GM18502 (cell line): ENCODE measurements around the gene PKIB.
"Not testable (repeated sequence)": the region's sequence is repeated elsewhere in the genome, so short reads cannot be mapped to it uniquely, and the experiment has no call there.

Experiments used
- ATAC-seq: cut with Tn5 transposase; IDR thresholded peaks from one replicate; pipeline ENCODE4 v1.9.1; 2021; ENCODE audit warnings: mild to moderate bottlenecking; ENCODE audit not compliant: unreplicated experiment, poor library complexity

PKIB gene

DNA sequence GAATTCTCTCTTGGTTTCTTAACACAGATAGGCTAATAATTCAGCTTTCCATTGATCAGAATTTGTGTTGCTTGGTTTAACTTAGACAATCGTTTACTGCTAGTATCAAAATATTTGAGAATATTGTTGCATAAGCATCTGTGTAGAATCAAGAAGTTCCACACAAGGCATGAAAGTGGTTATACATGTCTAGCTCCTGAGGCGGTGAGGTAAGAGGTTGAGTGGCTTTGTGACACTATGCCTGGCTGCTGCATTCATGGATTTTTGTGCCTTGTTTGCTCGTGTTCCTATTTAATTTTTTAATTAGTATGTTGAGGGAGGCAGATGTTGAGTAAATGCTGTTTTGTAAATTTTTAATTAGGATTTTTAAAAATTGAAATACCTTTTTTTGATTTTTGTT, 10.2 kb downstream of the PKIB start:
- ATAC-seq: no peak

- ATAC-seq: no peak
Observed at GRCh38 chr6:122620902-122621301, 10.7 kb downstream of the PKIB start.

GRCh38 chr6:122621638-122622037, 11.4 kb downstream of the PKIB start:
- no peak for ATAC-seq

GRCh38 chr6:122622479-122622878, 12.3 kb downstream of the PKIB start:
- ATAC-seq: no peak

- ATAC-seq: no peak
Observed at GRCh38 chr6:122623279-122623678, 13.1 kb downstream of the PKIB start.

DNA sequence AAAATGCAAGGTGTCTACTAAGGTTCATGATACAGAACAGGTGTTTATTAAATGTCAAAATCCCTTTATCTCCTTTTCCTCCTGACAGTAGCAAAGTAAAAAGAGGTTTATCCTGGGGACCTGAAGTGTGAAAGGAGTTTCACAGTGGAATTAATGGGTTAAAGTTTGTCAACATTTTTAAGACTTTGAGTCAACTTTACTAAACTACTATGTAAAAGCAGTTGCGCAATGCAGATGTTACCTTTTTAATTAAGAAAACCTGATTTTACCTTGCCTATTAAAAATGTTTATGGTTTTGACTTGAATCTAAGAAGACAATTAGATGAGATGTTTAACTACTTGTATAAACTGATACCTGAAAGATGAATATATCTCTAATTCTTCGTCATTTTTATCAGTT, 14.6 kb downstream of the PKIB start:
- ATAC-seq: no peak

GRCh38 chr6:122628714-122629113, 18.5 kb downstream of the PKIB start:
- ATAC-seq: no peak

- ATAC-seq: no peak
Observed at GRCh38 chr6:122631571-122632249, 21.5 kb downstream of the PKIB start.

DNA sequence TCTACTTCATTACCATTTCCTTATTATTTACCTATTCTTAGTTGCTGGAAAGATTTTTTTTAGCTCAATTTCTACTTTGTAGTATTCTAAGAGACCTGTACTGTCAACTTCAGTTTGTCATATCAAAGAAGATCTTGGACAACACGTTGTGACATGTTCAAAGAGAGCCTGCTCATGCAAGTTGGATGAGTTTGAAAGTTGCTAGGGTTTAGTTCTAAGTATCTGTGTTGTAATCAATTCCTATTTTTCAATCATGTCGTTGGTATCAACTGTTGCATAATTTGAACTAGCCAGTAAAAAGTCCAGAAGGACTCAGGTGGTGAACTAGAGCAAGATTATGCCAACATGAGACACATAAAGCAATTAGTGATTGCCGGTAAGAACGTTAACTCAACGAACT, 30.2 kb downstream of the PKIB start:
- ATAC-seq: no peak

- no peak for ATAC-seq
Observed at GRCh38 chr6:122641819-122642218, 31.6 kb downstream of the PKIB start.

GRCh38 chr6:122642604-122643003, 32.4 kb downstream of the PKIB start:
- not testable (repeated sequence) for ATAC-seq

GRCh38 chr6:122645256-122645655, 35.1 kb downstream of the PKIB start:
- no peak for ATAC-seq

GRCh38 chr6:122647765-122648164, 37.6 kb downstream of the PKIB start:
- ATAC-seq: no peak

GRCh38 chr6:122648726-122649125, 38.5 kb downstream of the PKIB start:
- no peak for ATAC-seq

DNA sequence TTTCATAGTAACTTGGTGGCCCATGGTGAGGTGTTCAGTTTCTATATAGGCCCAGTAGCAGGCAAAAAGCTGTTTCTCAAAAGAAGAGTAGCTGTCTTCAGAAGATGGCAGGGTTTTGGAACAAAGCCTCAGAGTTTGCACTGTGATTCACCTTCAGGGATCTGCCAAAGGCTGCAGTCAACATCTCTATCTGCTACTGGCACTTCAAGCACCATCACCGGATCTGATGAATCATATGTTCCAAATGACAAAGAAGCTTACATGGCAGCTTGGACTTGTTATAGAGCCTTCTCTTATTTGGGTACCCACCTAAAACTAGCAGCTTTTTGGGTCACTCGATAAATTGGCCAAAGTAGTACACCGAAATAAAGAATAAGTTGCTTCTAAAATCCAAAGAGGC, 39.5 kb downstream of the PKIB start:
- ATAC-seq: no peak

DNA sequence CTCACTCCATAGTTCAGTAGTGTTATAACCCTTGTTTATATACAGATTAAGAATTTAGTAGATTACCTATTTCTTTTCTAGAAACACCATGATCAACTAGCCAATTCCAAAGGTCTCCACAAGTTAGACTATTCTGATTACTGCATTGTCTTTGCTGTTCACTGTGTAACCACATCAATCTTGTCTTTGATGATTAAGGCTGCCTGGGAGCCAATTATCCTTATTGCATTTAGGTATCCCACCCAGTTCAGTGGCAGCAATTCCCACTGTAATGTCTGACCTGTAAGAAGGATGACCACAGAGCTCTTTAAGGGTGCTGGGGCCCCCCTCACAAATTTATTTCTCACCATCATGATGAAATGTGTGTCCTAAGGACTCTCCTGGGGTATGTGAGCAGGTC, 40.2 kb downstream of the PKIB start:
- no peak for ATAC-seq

DNA sequence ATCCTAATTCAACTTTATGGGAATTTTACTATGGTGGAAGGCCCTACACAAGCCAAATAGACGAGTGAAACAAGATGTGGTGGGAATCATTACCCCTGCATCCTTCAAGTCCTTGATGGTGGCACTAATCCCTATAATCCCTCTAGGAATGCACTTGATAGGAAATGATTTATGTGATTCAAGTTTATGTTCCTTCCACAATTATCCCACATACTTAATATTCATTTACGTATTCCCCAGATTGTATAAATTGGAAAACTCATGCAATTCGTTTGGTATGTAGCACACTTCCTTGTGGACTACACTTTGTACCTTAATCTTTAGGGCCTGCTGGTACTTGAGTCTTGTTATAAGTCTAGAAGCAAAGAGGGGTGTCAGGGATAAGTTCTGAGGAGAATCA, 40.8 kb downstream of the PKIB start:
- ATAC-seq: no peak

GRCh38 chr6:122651604-122652003, 41.4 kb downstream of the PKIB start:
- ATAC-seq: no peak

DNA sequence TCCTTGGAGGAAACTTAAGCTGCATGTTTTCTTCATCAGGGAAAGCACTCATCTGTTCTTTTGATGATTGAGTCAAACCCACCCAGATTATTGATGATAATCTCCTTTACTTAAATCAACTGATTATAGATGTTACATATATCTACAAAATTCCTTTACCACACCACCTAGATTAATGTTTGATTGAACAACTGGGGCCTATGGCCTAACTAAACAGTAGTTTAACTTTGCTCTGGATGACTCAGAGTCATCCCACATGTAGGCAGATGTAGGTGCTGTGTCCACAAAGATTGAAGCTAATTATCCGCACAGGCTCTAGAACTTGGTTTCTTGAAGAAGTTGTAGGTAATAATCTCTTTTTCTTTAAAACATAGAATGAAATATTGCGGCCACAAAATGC, 42.2 kb downstream of the PKIB start:
- ATAC-seq: no peak

- ATAC-seq: no peak
Observed at GRCh38 chr6:122653094-122653493, 42.9 kb downstream of the PKIB start.

- no peak for ATAC-seq
Observed at GRCh38 chr6:122654012-122654411, 43.8 kb downstream of the PKIB start.

DNA sequence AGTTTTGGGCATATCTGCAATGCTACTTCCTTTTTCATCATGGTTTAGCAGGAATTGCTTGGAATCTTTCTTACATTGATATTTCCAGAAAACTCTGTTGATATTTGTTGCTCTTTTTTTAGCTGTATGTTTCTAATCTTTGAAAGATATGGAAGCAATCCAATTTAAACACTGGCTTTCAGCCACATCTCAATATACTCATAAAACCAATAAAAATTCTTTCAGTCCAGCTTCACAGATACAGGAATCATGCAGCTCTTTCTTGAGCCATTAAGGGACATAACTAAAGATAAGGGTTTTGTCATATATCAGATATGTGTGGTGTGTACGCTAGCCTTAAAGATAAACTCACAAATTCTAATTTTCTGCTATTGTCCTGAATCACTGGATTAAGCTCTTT, 47.4 kb downstream of the PKIB start:
- ATAC-seq: no peak

GRCh38 chr6:122660296-122660695, 50.1 kb downstream of the PKIB start:
- ATAC-seq: no peak
